ENCODE measurements around the gene RAD18. TPM values are rescaled to one million over a fixed set of nuclear protein-coding genes. Genes with fewer than 3 reads are reported as not detected.

RAD18 gene
- total RNA-seq, 1 donor from 2014 or later: 21.3 TPM

DNA sequence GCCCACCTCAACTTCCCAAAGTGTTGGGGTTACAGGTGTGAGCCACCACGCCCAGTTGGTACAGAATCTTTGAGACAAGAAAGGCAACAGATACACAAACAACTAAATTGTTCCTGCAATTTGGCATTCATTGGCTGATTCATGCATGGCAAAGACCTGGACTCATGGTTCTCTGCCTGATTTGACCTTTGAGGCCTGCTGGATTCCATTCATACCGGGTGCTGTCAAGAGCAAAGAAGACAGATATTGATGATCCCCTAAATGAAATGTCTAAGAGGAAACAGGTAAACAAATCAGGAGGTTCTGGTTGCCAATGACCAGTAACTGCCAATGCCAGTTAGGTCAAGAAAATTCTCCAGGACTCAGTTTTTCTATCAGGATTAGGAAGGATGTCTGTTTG lies 43.9 kb upstream of the RAD18 start:
- Mint-ChIP-seq H3K27me3 (no peaks in the 10 kb centered on the region), H3K27ac (no peak overlapping the region), H3K36me3 (peaks cover 27% of the 10 kb centered on the region), H3K9me3 (no peaks in the 10 kb centered on the region), H3K4me3 (no peak overlapping the region), H3K4me1 (ENCODE audit: unreplicated experiment) (no peaks in the 10 kb centered on the region)
- TF ChIP-seq, protein P1, sequence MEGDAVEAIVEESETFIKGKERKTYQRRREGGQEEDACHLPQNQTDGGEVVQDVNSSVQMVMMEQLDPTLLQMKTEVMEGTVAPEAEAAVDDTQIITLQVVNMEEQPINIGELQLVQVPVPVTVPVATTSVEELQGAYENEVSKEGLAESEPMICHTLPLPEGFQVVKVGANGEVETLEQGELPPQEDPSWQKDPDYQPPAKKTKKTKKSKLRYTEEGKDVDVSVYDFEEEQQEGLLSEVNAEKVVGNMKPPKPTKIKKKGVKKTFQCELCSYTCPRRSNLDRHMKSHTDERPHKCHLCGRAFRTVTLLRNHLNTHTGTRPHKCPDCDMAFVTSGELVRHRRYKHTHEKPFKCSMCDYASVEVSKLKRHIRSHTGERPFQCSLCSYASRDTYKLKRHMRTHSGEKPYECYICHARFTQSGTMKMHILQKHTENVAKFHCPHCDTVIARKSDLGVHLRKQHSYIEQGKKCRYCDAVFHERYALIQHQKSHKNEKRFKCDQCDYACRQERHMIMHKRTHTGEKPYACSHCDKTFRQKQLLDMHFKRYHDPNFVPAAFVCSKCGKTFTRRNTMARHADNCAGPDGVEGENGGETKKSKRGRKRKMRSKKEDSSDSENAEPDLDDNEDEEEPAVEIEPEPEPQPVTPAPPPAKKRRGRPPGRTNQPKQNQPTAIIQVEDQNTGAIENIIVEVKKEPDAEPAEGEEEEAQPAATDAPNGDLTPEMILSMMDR (conservative IDR thresholded peaks at IDR 0.05): no peak
- DNase-seq (ENCODE audit: extremely low spot score, unreplicated experiment): no peak

DNA sequence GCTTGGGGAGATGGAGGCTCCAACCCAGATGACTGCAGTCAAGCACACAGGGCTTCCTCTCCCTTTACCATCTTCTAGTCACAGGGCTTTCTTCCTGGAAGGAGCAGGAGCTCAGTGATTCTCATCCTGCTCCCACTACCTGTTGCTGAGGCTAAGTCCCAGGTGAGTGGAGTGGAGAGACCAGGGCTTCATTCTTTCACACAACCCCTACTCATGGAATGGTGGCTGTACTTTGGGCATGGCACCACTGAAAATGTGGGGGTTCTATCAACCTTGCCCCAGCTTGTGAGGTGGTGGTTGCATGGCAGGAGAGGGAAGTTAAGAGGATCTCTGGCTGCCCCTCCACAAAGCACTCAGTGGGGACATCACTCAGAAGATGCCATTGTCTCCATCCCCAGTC lies 36.8 kb upstream of the RAD18 start:
- no peaks in the 10 kb centered on the region for H3K27me3 Mint-ChIP-seq
- no peak overlapping the region for H3K27ac Mint-ChIP-seq
- peaks cover 15% of the 10 kb centered on the region for H3K36me3 Mint-ChIP-seq
- peaks cover 15% of the 10 kb centered on the region for H3K4me1 Mint-ChIP-seq (ENCODE audit: unreplicated experiment)
- no peaks in the 10 kb centered on the region for H3K9me3 Mint-ChIP-seq
- no peak for DNase-seq (ENCODE audit: extremely low spot score, unreplicated experiment)
- TF ChIP-seq, protein P1 (conservative IDR thresholded peaks at IDR 0.05): no peak
- no peak overlapping the region for H3K4me3 Mint-ChIP-seq

DNA sequence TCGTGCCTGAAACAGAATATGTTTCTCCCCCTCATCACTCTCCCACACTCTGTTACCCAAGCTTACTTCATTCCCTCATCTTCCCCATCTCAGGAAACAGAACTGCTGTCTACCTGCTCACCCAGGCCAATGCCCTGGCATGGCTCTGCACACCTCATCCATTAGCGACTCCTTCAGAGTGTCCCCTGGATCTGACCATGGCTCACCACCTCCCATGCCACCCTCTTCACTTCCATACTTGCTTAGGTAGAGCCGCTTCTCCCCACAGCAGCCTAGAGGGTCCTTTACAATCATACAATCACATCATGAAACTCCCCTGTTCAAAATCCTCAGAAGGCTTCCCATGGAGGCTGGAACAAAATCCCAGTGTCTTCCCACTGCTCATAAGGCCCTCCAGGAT lies 33.9 kb upstream of the RAD18 start:
- Mint-ChIP-seq H3K36me3 (peaks cover 15% of the 10 kb centered on the region), H3K4me3 (no peak overlapping the region), H3K9me3 (no peaks in the 10 kb centered on the region), H3K27ac (no peak overlapping the region), H3K27me3 (no peaks in the 10 kb centered on the region), H3K4me1 (ENCODE audit: unreplicated experiment) (peaks cover 15% of the 10 kb centered on the region)
- TF ChIP-seq, protein P1 (conservative IDR thresholded peaks at IDR 0.05): no peak
- DNase-seq (ENCODE audit: extremely low spot score, unreplicated experiment): no peak

DNA sequence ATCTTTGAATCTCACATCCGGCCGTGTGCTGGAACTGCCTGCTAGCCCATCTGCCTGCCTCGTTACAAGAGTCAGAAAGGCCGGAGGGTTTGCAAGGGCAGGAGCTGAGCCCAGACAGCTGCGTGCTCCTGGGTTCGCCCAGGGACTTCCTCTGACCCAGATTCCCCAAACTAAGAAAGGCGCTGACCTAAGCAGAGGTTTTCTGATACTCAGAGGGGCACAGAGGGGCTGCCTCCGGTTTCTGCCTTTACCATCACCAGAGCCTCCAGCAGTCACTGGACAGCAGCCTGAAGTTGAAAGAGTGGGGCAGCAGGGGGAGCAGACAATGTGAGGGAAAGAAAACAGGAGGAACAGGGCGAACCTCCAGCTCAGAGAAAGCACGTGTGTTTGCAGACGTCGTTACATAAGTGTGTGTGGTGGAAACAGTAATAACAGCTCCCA lies 33.4 kb upstream of the RAD18 start:
- no peaks in the 10 kb centered on the region for H3K27me3 Mint-ChIP-seq
- peaks cover 15% of the 10 kb centered on the region for H3K4me1 Mint-ChIP-seq (ENCODE audit: unreplicated experiment)
- H3K27ac Mint-ChIP-seq: no peak overlapping the region
- DNase-seq (ENCODE audit: extremely low spot score, unreplicated experiment): no peak
- peaks cover 15% of the 10 kb centered on the region for H3K36me3 Mint-ChIP-seq
- no peaks in the 10 kb centered on the region for H3K9me3 Mint-ChIP-seq
- TF ChIP-seq, protein P1 (conservative IDR thresholded peaks at IDR 0.05): peak; percentile 57
- H3K4me3 Mint-ChIP-seq: no peak overlapping the region

DNA sequence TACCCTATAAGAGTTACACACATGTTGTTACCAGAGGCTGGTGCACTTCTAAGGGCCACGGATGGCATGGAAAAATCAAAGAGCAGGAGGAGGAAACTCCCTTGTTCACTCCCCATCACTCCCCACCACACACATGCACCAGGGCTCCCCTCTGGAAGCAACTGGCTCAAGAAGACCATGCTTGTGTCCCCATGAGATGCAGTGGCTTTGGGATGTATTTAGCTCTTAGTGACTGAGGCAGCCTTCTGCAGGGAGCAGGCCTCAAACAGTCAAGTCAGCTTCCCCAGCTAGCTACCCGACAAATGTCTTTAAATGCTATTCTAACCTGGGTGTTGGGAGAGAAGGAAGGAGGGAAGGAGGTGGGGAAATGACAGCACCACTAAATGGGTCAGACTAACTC lies 32.9 kb upstream of the RAD18 start:
- H3K4me3 Mint-ChIP-seq: no peak overlapping the region
- no peaks in the 10 kb centered on the region for H3K27me3 Mint-ChIP-seq
- no peaks in the 10 kb centered on the region for H3K9me3 Mint-ChIP-seq
- DNase-seq (ENCODE audit: extremely low spot score, unreplicated experiment): no peak
- H3K27ac Mint-ChIP-seq: no peak overlapping the region
- H3K36me3 Mint-ChIP-seq: peaks cover 11% of the 10 kb centered on the region
- peaks cover 15% of the 10 kb centered on the region for H3K4me1 Mint-ChIP-seq (ENCODE audit: unreplicated experiment)
- TF ChIP-seq, protein P1 (conservative IDR thresholded peaks at IDR 0.05): no peak

DNA sequence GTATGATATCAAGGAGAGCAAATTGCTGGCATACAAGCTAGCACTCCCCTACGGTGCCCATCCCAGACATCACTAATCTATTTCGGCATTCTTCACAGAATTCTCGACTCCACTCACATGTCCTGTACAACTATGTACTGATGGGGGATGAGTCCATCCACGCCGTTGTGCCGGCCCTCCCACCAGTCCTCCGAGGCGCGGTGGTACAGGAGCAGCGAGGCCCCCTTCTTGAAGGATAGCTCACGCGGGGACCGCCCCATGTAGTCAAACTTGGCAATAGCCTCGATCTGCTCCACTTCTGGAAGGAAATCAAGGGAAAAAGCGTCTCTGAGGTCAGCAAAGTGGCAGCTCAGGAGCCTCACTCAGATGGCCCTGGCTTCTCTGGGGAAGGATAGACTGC lies 31.0 kb upstream of the RAD18 start:
- H3K36me3 Mint-ChIP-seq: peaks cover 5% of the 10 kb centered on the region
- H3K27me3 Mint-ChIP-seq: no peaks in the 10 kb centered on the region
- H3K9me3 Mint-ChIP-seq: no peaks in the 10 kb centered on the region
- H3K27ac Mint-ChIP-seq: no peak overlapping the region
- H3K4me1 Mint-ChIP-seq (ENCODE audit: unreplicated experiment): peaks cover 18% of the 10 kb centered on the region
- TF ChIP-seq, protein P1 (conservative IDR thresholded peaks at IDR 0.05): no peak
- no peak for DNase-seq (ENCODE audit: extremely low spot score, unreplicated experiment)
- no peak overlapping the region for H3K4me3 Mint-ChIP-seq
